H9 (cell line): ENCODE results near the gene KLHL22. TPM values are rescaled to one million over a fixed set of nuclear protein-coding genes. Genes with fewer than 3 reads are reported as not detected.

Experiments
- DNase-seq: peaks from one replicate; pipeline ENCODE4 v3.0.0-alpha.2; 2017
- H2AFZ ChIP-seq: one replicate; pipeline ENCODE4 v1.6.1; 2013; ENCODE audit warnings: mild to moderate bottlenecking, low read length, control low read depth, moderate library complexity
- H2AK5ac ChIP-seq: 2 replicates; pipeline ENCODE4 v1.6.1; 2013; ENCODE audit warnings: low read length, control low read depth, mixed read lengths; ENCODE audit not compliant: insufficient read length
- H2BK120ac ChIP-seq: one replicate; pipeline ENCODE4 v1.6.1; 2013; ENCODE audit warnings: low read depth, mild to moderate bottlenecking, low read length, control low read depth, inconsistent platforms; ENCODE audit not compliant: poor library complexity, severe bottlenecking
- H2BK12ac ChIP-seq: 2 replicates; pipeline ENCODE4 v1.6.1; 2013; ENCODE audit warnings: low read length, control low read depth, mixed read lengths, low read depth; ENCODE audit not compliant: insufficient read length
- H2BK15ac ChIP-seq: 2 replicates; pipeline ENCODE4 v1.6.1; 2013; ENCODE audit warnings: low read depth, low read length, control low read depth
- H2BK20ac ChIP-seq: one replicate; pipeline ENCODE4 v1.6.1; 2013; ENCODE audit warnings: low read depth, mild to moderate bottlenecking, low read length, control low read depth, inconsistent platforms; ENCODE audit not compliant: poor library complexity, severe bottlenecking
- H2BK5ac ChIP-seq: 2 replicates; pipeline ENCODE4 v1.6.1; 2013; ENCODE audit warnings: low read length, control low read depth, mixed read lengths; ENCODE audit not compliant: insufficient read length
- H3K14ac ChIP-seq: 2 replicates; pipeline ENCODE4 v1.6.1; 2013; ENCODE audit warnings: low read length, control low read depth; ENCODE audit not compliant: insufficient read depth
- H3K18ac ChIP-seq: 2 replicates; pipeline ENCODE4 v1.6.1; 2013; ENCODE audit warnings: low read depth, mild to moderate bottlenecking, mixed read lengths, low read length, control low read depth; ENCODE audit not compliant: insufficient read length
- H3K23ac ChIP-seq: 2 replicates; pipeline ENCODE4 v1.6.1; 2013; ENCODE audit warnings: low read length, control low read depth, mixed read lengths, low read depth; ENCODE audit not compliant: insufficient read length
- H3K23me2 ChIP-seq: 2 replicates; pipeline ENCODE4 v1.6.1; 2013; ENCODE audit warnings: low read depth, mild to moderate bottlenecking, mixed read lengths, low read length, control low read depth; ENCODE audit not compliant: insufficient read length, poor library complexity, severe bottlenecking
- H3K27ac ChIP-seq: 2 replicates; pipeline ENCODE4 v1.5.1; 2013; ENCODE audit warnings: low read length, control low read depth, mixed read lengths, low read depth; ENCODE audit not compliant: insufficient read length
- H3K27me3 ChIP-seq: 2 replicates; pipeline ENCODE4 v1.6.1; 2013; ENCODE audit warnings: low read length, control low read depth, inconsistent platforms; ENCODE audit not compliant: insufficient read depth
- H3K4ac ChIP-seq: 2 replicates; pipeline ENCODE4 v1.6.1; 2013; ENCODE audit warnings: low read depth, mild to moderate bottlenecking, control low read depth, inconsistent platforms, low read length, moderate library complexity
- H3K4me1 ChIP-seq: 2 replicates; pipeline ENCODE4 v1.6.1; 2013; ENCODE audit warnings: low read length, control low read depth, inconsistent platforms; ENCODE audit not compliant: insufficient read depth
- H3K4me2 ChIP-seq: 2 replicates; pipeline ENCODE4 v1.6.1; 2013; ENCODE audit warnings: low read length, control low read depth, mixed read lengths; ENCODE audit not compliant: insufficient read length, insufficient read depth
- H3K56ac ChIP-seq: 2 replicates; pipeline ENCODE4 v1.6.1; 2013; ENCODE audit warnings: low read depth, mild to moderate bottlenecking, mixed read lengths, low read length, control low read depth; ENCODE audit not compliant: insufficient read length
- H3K79me1 ChIP-seq: 2 replicates; pipeline ENCODE4 v1.6.1; 2013; ENCODE audit warnings: low read depth, mild to moderate bottlenecking, moderate library complexity, low read length, control low read depth, inconsistent platforms; ENCODE audit not compliant: insufficient read depth, poor library complexity, severe bottlenecking
- H3K79me2 ChIP-seq: 2 replicates; pipeline ENCODE4 v1.6.1; 2013; ENCODE audit warnings: low read length, control low read depth, inconsistent platforms; ENCODE audit not compliant: insufficient read depth
- H3K9ac ChIP-seq: 2 replicates; pipeline ENCODE4 v1.6.1; 2013; ENCODE audit warnings: low read length, control low read depth, mixed read lengths; ENCODE audit not compliant: insufficient read length; ENCODE audit errors: extremely low read depth
- H3K9me3 ChIP-seq: one replicate; pipeline ENCODE4 v1.6.1; 2013; ENCODE audit warnings: low read depth, low read length, inconsistent platforms; ENCODE audit not compliant: control insufficient read depth
- H3T11ph ChIP-seq: one replicate; pipeline ENCODE4 v1.6.1; 2013; ENCODE audit warnings: mild to moderate bottlenecking, low read length, control low read depth, inconsistent platforms
- H4K20me1 ChIP-seq: one replicate; pipeline ENCODE4 v1.6.1; 2013; ENCODE audit not compliant: control insufficient read depth, insufficient read length, insufficient read depth
- H4K5ac ChIP-seq: 2 replicates; pipeline ENCODE4 v1.6.1; 2013; ENCODE audit warnings: low read depth, mild to moderate bottlenecking, mixed read lengths, low read length, control low read depth; ENCODE audit not compliant: insufficient read length
- H4K8ac ChIP-seq: replicated peaks from 2 replicates; pipeline ENCODE4 v1.6.1; 2013; ENCODE audit warnings: low read length, control low read depth, mixed read lengths, low read depth; ENCODE audit not compliant: insufficient read length
- H4K91ac ChIP-seq: 2 replicates; pipeline ENCODE4 v1.6.1; 2013; ENCODE audit warnings: low read depth, mild to moderate bottlenecking, moderate library complexity, mixed read lengths, low read length, control low read depth; ENCODE audit not compliant: insufficient read length
- H3K27ac Mint-ChIP-seq, 3 experiments: 2 replicates in 2 of 3; 3 replicates in 1 of 3; pipeline ENCODE4 v1.8.0; 2020 to 2021; ENCODE audit warnings: mixed read lengths in 3 of 3, mild to moderate bottlenecking in 1 of 3, moderate library complexity in 1 of 3
- H3K27me3 Mint-ChIP-seq: 2 replicates; pipeline ENCODE4 v1.8.0; 2021; ENCODE audit warnings: low read depth, mild to moderate bottlenecking, moderate library complexity, mixed read lengths
- H3K36me3 Mint-ChIP-seq, 3 experiments: 2 replicates in 2 of 3; 3 replicates in 1 of 3; pipeline ENCODE4 v1.8.0; 2020 to 2021; ENCODE audit warnings: low read depth in 3 of 3, mixed read lengths in 3 of 3; ENCODE audit not compliant: insufficient read depth in 1 of 3
- H3K4me1 Mint-ChIP-seq, 2 experiments: 2 replicates each; pipeline ENCODE4 v1.8.0; 2020; ENCODE audit warnings: mixed read lengths in 2 of 2
- H3K4me3 Mint-ChIP-seq, 2 experiments: 2 replicates in 1 of 2; 3 replicates in 1 of 2; pipeline ENCODE4 v1.8.0; 2020 to 2021; ENCODE audit warnings: mild to moderate bottlenecking in 2 of 2, mixed read lengths in 2 of 2, moderate library complexity in 1 of 2
- H3K9me3 Mint-ChIP-seq, 2 experiments: 2 replicates in 1 of 2; 3 replicates in 1 of 2; pipeline ENCODE4 v1.8.0; 2020; ENCODE audit warnings: mild to moderate bottlenecking in 2 of 2, mixed read lengths in 2 of 2, moderate library complexity in 1 of 2
- CTCF ChIP-seq: fragments of 200-600 bp; sonication (generic); conservative IDR thresholded peaks from 3 replicates; pipeline ENCODE4 v1.8.0; 2021; ENCODE audit warnings: antibody characterized with exemption, mild to moderate bottlenecking
- WGBS: extraction: QIAGEN DNeasy Blood & Tissue Kit; methylation state at CpG from one replicate; pipeline ENCODE4 v1.1.7; 2013; ENCODE audit warnings: missing lambda C conversion rate, low lambda C conversion rate, mixed read lengths; ENCODE audit not compliant: insufficient read length; ENCODE audit errors: extremely low coverage; 5-methylcytosine and 5-hydroxymethylcytosine counted together
- total RNA-seq: library from RNA; stranded (reverse); gene quantifications from 2 replicates; pipeline ENCODE4 v1.2.1, GENCODE V29; 2021

The KLHL22 gene
- total RNA-seq, 1 experiment from 2014 or later: 11.9 TPM

DNA sequence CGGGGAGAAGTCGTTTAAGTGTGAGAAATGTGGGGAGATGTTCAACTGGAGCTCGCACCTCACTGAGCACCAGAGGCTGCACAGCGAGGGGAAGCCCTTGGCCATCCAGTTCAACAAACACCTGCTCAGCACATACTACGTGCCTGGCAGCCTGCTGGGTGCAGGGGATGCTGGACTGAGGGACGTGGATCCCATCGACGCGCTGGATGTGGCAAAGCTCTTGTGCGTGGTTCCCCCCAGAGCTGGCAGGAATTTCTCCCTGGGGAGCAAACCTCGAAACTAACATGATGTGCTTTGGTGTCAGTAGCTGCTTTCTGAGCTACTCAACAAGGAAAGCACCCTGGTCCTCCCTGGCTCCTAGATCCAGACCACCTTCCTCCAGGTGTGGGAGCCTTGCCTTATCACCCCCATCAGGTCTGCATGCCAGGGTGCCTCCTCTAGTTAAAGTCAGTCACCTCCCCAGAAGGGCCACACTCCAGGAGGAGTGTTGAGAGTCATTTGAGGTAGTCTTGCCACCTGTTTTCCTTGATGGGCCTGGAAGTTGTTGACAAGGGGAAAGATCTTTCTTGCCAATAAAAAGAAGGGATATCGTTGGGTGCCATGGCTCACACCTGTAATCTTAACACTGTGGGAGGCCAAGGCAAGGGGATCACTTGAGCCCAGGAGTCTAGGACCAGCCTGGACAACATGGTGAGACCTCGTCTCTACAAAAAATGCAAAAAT, 88.7 kb downstream of the KLHL22 start:
- H3K23ac ChIP-seq: no peak overlapping the region
- no peak overlapping the region for H3K9ac ChIP-seq
- H4K5ac ChIP-seq: no peak overlapping the region
- no peaks in the 10 kb centered on the region for H3K4me1 ChIP-seq
- TF ChIP-seq CTCF: no peak
- no peak overlapping the region for H2BK15ac ChIP-seq
- no peak overlapping the region for H3K27ac ChIP-seq
- H3K79me1 ChIP-seq: no peaks in the 10 kb centered on the region
- H3T11ph ChIP-seq: no peak overlapping the region
- no peak overlapping the region for H2BK12ac ChIP-seq
- Mint-ChIP-seq H3K27me3 (no peaks in the 10 kb centered on the region), H3K36me3 (peaks cover 30 to 48% (median 37%) of the 10 kb centered on the region in 3 experiments; a peak in 6 of 7 replicates), H3K4me3 (no peak overlapping the region), H3K9me3 (no peaks in the 10 kb centered on the region), H3K27ac (no peak overlapping the region), H3K4me1 (no peaks in the 10 kb centered on the region)
- no peak overlapping the region for H3K4me2 ChIP-seq
- no peak overlapping the region for H2BK20ac ChIP-seq
- no peak overlapping the region for H2BK120ac ChIP-seq
- no peaks in the 10 kb centered on the region for H3K23me2 ChIP-seq
- no CpG with 5 or more reads among the region's 13 CpGs for WGBS
- no peak overlapping the region for H4K8ac ChIP-seq
- H3K56ac ChIP-seq: no peak overlapping the region
- no peaks in the 10 kb centered on the region for H4K20me1 ChIP-seq
- H3K79me2 ChIP-seq: no peaks in the 10 kb centered on the region
- H2BK5ac ChIP-seq: no peak overlapping the region
- H3K4ac ChIP-seq: no peak overlapping the region
- H3K9me3 ChIP-seq: no peaks in the 10 kb centered on the region
- H3K27me3 ChIP-seq: no peaks in the 10 kb centered on the region
- H2AFZ ChIP-seq: no peak overlapping the region
- no peak overlapping the region for H4K91ac ChIP-seq
- H2AK5ac ChIP-seq: no peak overlapping the region
- DNase-seq: no peak
- no peak overlapping the region for H3K14ac ChIP-seq
- H3K18ac ChIP-seq: no peak overlapping the region
